Measurements from ENCODE around the gene KLK10.

Gene KLK10, protein sequence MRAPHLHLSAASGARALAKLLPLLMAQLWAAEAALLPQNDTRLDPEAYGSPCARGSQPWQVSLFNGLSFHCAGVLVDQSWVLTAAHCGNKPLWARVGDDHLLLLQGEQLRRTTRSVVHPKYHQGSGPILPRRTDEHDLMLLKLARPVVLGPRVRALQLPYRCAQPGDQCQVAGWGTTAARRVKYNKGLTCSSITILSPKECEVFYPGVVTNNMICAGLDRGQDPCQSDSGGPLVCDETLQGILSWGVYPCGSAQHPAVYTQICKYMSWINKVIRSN

DNA sequence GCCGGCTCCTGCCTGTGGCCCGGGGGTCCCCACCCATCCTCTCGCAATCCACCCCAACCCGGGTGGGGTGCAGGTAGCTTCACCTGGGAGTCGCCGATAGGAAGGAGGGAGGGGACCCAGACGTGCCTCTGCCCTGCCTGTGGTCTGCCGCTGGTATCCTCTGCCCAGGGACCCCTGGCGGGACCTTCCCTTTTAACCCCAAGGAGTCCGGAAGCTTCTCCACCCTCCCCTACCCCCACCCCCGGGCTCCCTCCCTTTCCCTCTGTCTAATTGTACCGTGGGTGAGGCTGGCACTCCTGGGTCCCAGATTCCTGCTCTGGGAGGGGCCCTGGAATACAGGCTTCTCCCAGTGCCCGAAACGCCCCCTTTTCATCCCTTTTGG lies at the start of gene KLK10:
TSS of gene KLK10 (minus strand) at position 166 of the 382 bp plus-strand sequence. CDS start 579 bp downstream, outside the sequence.
- DNase-seq = no peak

DNA sequence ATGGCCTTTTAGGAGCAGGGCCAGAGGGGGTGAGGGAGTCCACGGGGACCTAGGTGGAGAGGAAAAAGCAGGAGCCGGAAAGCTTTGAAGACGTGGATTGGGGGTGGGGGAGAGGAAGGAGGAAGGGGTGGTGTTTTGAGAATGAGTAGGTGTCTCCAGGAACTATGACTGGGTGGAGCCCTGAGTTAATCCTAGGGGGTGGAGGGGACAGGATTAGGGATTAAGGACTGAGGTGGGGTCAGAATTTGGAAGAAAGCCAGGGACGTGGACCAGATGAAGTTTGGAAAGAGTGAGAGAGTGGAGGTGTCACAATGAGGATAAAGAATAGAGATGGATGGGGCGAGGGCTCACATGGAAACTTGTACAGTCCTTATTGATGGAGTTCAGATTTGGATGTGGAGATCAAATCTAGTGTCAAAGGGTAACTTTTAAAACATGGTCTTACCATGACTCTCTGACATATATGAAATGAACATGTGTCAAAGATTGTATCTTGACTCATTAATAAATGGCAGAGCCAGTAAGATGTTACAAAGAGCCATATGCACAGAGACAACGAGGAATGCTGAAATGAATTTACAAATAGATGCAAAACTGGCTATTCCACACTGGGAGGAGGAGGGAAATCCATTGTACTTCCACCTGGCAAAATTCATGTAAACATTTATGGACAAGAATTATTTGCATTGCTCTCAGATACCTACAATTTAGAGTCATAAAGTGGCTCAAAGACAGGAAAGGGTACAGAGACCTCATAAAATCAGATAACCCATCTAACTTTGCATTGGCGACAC lies 47.1 kb upstream of the KLK10 start:
- DNase-seq = no peak

DNA sequence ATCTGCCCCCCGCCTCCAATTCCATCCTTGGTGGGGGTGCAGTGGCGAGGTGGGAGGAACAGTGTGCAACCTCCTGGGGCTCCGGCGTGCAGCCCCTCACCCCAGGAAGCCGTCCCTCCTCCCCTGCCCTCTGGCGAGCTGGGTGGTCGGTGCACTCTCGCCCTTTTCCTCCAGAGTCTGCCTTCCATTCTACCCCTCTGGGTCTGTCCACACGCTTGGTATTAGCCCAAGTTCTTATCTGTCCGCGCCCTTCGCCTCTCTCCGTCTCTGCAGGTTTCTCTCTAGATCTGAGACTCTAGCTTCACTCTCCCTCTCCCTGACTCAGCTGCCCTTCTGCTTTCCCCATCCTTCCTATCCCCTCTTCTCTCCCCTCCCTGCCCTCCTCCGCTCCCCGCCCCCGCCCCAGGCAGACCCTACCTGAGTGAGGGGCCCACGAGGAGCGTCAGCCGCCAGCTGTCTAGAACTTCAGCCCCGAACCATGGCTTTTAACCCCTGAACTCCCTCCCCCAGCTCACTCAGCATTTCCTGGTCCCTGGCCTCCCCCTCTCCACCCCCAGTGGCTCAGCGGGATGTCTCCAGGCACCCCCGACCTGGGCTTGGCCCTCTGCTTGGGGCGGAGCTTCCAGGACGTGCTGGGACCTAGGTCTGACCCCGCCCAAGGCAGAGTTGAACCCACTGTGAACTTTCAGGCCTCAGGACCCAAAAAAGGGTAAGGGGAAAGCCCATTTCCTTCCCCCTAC lies 45.9 kb upstream of the KLK10 start:
- no peak for DNase-seq

DNA sequence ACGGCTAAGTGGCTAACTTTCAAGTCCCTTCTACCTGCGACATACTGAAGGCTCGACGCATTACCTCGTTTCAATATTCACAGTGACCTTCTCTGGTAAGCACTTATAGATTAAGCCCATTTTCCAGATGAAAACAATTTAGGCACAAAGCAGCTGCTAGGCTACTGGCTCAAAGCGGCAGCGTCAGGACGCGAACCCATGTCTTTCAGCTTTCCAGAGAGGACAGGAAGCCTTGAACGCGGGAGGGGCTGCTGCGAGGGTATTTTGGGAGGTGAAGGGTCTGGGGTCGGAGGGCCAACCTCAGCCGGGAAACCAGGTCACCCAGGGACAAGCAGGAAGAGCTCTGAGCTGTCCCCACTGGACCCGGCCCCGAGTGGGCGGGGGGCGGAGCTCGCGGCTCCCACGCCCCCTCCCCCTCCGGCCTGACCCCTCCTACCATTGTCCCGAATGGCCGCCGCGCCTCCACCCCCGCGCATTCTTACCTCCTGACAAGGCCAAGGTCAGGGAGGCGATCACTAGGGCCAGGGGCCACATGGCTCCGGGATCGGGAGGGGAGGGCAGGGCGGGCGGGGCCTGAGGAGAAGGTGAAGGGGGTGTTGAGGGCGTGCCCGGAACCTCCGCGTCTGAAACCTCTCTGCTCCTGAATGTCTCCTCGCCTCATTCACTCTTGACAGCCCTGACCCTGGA lies 45.2 kb upstream of the KLK10 start, which contains the start of gene KLK13:
TSS of gene KLK13 (minus strand) at position 559 of the 687 bp plus-strand sequence. CDS start at position 534, 25 bp downstream.
- no peak for DNase-seq

DNA sequence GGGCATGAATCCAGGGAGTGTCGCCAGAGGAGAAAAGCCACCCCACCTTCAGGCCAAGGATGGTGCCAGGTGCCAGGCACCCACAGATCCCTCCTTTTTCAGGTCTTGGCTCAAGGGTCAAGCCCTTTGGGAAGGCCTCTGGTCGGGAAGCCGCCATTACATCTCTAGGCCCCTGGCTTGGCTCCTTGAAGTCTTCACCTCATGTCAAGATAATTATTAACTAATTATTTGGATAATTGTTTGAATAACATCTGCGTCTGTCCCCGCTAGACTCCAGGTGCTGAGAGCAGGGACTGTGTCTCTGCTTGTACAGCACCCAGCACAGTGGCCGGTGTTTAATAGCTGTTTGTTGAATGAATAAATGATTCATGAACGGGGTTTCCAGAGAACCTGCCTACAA lies 44.2 kb upstream of the KLK10 start:
- DNase-seq = no peak

DNA sequence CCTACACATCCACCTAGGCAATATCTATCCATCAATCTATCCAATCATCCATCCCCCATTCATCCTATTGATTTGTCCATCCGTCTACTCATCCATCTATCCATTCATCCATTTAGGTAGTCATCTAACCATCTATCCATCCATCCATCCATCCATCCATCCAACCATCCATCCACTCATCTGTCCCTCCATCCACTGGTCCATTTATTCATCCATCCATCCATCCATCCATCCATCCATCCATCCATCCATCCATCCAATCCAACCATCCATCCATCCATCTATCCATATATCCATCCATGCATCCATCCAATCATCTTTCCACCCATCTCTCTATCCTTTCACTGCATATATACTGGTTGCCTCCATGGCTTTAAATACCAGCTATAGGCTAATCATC lies 41.5 kb upstream of the KLK10 start:
- DNase-seq = no peak

DNA sequence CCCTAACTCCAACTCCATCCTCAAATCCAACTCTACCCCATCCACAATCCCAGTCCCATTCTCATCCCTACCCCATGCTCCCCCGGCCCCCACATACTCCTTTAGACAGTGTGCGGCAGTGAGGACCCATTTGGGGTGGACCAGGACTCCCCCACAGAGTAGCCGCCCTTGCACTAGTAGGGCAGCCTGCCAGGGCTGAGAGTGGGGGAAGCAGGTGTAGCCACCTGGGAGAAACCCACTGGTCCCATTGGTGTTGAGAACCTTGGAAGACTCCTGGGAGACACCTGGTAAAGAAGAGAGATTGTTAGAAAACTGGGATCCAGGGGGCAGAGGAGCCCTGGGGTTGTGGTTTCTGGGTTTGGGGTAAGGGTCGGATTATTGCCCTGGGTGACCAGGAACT lies 40.8 kb upstream of the KLK10 start:
- DNase-seq = no peak

DNA sequence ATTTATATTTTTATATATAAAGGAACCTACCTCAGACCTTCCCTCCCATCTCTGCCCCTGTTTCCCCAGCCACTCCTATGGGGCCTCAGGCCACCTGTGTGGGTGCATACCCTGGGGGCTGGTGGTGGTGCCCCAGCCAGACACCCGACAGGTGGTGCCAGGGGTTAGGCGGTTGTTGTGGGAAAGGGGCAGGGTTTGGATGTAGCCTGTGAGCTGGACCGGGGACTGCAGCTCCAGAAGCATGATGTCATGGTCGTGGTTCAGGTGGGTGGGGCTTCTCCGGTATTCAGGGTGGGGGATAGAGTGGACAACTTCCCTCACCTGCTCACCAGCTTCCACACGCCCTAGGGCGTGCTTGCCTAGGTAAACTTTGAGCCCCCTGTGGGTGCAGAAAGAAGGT lies 40.2 kb upstream of the KLK10 start:
- no peak for DNase-seq

DNA sequence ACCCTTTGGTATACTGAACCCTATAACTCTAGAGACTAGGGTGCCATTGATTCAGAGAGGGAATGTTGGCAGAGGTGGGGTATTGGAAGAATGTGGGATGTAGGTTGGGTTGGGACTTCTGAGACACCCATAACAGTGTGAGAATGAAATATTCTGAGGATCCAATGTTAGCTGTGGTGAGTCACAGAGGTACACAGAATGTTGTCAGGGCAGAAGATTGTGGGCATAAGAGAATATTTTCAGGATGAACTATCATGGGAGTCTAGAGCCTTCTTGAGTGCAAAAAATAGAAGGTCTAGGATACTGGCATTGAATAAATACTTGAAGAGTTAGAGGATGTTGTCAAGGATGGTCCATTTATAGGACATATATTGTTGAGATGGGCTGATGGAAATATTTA lies 36.4 kb upstream of the KLK10 start:
- DNase-seq = no peak

DNA sequence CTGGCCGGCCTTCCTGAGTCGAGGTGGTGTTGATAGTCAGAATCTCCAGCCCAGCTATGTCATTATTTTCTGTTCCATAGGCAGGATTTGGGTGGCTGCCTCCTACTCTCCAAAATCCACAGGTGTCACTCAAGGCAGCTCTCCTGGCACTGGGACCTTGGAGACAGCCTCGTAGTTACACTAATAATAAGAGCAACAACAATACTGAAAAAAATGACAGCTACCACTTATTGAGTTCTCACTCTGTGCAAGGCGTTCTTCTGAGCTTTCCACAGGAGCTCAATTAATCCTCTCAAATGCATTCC lies 27.5 kb upstream of the KLK10 start:
- no peak for DNase-seq

DNA sequence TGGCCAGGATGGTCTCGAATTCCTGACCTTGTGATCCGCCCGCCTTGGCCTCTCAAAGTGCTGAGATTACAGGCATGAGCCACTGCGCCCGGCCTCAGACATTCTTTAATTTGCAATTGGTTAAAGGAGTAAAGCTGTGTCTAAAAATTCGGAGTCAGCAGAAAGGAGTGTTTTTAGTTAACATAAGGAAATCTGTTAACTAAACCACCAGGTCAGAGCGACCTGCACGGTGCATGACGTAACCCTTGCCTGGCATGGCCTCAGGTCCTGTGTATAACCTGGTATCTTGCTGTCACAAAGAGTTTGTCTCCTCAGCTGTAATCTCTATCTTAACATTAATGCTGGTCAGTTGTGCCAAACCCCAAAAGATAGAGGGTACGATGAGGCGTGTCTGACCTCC lies 24.8 kb upstream of the KLK10 start:
- DNase-seq = no peak

DNA sequence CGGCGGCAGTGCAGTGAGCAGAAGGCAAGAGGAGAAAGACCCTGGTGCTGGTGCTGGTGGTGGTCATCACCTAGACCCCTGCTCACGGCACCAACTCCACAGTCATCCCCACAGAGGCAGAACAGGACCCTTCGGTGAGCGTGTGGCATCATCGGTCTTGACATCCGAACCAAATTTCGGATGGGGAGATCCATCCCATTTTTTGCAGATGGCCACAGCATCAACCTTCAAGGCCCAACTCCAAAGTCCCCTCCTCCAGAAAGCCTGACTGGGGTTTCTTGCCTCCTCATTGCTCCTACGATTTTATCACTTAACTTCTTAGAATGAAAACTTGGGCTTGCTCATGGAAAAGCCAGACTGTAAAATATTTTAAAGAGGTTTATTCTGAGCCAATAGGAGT lies 24.0 kb upstream of the KLK10 start:
- DNase-seq = no peak

DNA sequence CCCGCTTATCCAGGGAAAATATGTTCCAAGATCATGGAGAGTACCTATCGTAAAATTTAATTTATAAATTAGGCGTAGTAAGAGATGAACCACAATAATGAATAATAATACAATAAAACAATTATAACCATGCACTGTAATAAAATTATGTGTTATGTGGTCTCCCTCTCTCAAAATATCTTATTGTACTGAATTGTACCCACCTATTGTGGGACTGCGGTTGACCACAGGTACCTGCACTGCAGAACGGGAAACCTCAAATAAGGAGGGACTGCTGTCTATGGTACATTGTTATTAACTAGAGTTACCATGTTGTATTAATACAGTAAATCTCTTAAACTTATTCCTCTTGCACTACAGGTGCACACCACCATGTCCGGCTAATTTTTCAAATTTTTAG lies 20.6 kb upstream of the KLK10 start:
- no peak for DNase-seq

DNA sequence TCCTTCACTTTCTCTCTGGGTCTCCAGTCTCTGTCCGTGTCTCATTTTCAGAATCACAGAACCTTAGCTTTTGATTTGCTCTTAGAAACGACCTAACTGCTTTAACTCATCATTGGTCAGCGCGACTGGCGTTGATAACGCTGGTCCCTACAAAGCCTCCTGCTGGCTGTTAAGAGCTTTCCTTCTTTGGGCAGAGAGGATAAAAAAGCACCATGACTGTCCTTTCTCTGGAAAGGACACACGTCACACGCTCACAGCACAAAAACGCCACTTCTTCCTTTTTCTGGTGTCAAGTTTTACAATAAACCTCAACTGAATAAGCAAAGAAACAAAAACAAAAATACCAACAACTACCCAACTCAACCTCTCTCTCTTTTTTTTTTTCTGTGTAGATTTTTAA lies 17.0 kb upstream of the KLK10 start:
- DNase-seq = no peak

DNA sequence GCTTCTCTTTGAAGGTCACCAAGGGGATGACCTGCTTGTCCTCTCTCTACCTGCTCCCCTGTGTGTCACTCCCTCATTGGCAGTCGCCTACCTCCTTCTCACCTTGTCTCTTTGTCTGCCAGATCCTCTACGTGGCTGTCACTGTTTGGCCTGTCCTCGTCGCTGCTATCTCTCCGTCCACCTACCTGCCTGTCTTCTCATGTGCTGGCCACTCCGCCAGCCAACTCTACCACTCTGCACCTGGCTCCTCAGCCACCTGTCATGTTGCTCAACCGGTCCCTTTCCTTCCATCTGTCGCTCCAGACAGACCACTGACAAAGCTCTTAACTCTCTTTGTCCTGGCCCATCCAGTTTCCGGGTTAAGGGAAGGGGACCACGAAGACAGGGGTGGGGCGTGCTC lies 15.2 kb upstream of the KLK10 start, which contains the start of gene KLK12:
TSS of gene KLK12 (minus strand) at position 299 of the 400 bp plus-strand sequence. CDS start 381 bp downstream, outside the sequence.
- no peak for DNase-seq

DNA sequence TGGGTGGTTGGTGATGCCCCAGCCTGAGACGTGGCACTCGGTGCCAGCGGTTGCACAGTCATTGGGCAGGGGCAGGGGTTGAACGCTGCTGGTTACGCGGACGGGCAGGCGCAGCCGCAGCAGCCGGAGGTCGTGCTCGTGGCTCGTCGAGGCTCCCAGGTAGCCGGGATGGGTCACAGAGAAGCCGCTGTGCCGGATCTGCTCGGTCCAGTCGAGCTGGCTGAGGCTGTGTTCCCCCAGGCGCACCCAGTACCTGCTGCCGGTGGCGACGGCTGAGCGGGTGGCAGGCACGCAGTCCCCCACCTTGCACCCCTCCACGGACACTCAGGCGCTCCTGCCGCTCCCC lies 12.3 kb upstream of the KLK10 start:
- no peak for DNase-seq

DNA sequence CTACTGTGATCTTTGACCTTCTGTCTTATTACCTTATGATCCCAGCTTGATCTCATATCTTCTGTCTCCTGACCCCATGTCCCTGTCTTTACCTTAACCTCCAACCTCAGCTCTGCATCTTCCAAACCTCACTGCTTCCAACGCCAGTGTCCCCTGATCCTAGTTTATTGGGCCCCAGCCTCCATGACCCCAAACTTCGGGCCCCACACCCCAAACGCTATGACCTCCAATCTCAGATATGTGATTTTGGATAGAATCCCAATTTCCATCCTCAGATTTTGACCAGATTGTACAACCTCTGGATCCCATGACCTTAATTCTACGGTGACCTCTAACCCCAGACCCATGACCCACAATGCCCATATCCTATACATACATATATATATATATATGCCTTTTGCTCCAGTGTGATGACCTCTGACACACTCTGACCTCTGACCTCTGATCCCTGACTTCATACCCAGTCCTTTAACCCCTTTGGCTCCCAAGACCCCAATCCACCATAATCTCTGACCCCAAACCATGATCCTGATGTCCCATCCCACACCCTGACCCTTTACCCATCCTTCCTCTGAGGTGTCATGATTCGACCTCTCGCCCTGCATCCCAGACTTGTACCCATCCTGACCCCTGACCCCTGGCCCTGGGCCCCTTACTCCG lies 11.8 kb upstream of the KLK10 start:
- DNase-seq = no peak

DNA sequence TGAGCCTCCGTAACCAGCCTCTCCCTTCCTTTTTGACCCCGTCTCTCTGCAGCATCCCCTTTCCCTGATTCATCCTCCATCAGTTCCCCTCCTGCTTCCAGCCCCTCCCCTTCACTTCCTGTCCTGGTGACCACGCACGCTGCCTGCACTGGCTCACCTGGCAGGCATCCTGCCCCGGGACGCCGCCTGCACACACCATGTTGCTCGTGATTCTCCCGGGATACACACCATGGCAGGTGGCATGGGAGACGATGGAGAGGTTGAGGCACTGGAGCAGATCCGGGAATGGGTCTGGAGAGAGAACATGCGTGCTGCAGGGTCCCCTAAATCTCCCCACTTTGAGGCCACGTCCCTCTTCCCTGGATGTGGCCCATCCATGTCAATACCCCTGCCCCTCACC lies 11.1 kb upstream of the KLK10 start:
- no peak for DNase-seq

DNA sequence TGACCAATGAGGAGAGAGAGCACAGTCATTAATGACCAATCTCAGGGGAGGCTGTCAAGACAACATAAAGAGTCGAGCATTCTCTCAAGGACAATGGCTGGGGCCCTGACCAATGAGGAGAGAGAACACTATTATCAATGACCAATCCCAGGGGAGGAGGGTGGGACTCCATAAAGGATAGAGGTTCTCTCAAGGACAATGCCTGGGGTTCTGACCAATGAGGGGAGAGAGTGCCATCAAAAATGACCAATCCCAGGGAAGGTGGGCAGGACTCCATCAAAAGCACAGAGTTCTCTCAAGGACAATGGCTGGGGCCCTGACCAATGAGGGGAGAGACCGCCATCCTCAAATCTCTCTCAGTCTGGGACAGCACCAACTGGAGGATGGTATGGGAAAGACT lies 10.2 kb upstream of the KLK10 start:
- no peak for DNase-seq

DNA sequence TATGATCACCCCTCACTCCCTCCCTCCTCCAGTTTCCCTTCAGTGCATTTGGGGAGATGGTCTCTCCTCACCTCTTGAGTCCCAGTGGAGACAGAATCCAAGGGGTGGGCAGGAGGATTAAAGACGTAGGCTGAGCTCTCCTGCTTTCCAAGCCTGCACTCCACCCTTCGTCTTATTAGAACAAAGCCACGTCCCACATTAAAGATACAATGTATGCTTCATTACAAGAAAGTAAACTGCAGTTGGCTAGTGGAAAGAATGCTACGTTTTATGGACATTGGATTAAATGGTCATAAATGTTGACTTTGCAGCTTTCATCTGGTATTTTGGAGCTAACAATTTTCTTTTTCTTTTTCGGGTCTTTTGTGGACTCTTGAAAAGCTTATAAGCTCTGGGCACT lies 8.4 kb upstream of the KLK10 start:
- DNase-seq = no peak

DNA sequence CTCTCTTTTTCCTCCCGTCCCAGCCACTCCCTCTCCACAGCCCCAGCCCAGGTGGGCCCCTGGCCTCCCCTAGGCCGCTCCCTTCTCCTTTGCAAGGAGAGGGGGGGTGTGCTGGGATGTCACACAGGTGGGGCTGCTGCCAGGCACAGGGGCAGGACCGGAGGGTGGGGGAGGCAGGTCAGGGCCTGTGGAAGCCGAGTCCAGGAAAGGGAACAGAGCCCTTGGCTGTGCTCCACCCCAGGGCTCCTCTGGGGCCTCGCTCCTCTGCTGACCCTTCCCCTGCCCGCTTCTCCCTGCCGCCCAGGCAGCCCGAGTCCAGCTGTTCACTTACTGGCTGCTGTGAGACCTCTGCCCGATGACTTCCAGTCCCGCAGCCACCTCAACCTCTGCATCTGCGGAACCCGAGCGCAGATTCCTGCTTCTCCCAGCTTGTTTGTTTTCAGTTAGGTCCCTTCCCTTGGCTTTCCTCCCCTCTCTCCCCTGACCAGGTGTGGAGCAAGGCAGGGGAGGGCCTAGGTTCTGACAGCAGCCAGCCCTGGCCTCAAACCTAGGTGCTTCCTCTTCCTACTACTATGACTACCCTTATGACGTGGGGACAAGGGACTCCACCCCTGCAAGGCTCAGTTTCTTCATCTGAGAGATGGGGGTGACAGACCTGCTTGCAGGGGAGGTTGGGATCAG lies 7.8 kb upstream of the KLK10 start:
- no peak for DNase-seq

DNA sequence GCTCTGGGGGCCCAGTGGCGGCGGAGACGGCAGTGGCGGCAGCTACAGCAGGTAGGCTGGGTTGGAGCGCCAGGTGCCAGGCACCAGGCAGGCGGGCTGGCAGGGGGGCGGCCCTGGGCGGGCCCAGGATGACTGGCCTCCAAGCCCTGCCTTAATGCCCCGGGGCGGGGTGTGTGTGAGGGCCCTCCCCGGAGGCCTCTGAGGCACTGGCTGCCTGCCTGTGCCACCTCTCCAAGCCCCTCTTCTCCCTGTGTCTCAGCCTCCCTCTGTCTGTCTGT lies 7.0 kb upstream of the KLK10 start, which contains the start of gene KLK11:
TSS of gene KLK11 (minus strand) at position 63 of the 278 bp plus-strand sequence. CDS start 985 bp downstream, outside the sequence.
- DNase-seq = no peak

All from NCI-H1092 (cell line).